Measurements from ENCODE around the gene RICTOR. TPM values are rescaled to one million over a fixed set of nuclear protein-coding genes. Genes with fewer than 3 reads are reported as not detected.
A peak's percentile ranks its signal among the peaks of the same experiment; 100 is the strongest.

The RICTOR gene
- total and polyA plus RNA-seq, 9 of the 15 experiments (the other 6 are each of a cell fraction or from before 2014, with no cell fraction given): 13.9 to 46.6 (median 22.6) TPM

GRCh38 chr5:39074017-39074814 is at the start of gene RICTOR (continued):
- TF ChIP-seq CBX2 (IDR thresholded peaks at IDR 0.05; ENCODE audit: insufficient read depth, low read length, poor library complexity, severe bottlenecking): no peak
- TF ChIP-seq ZFX (CRISPR knock-in tag; IDR thresholded peaks at IDR 0.05): peak; percentile 92
- TF ChIP-seq SIN3B (IDR thresholded peaks at IDR 0.05; ENCODE audit: low read depth): peak; percentile 91
- TF ChIP-seq HNRNPH1 (optimal IDR thresholded peaks at IDR 0.05; ENCODE audit: low read depth, low read length): no peak
- TF ChIP-seq ETV5 (CRISPR knock-in tag; IDR thresholded peaks at IDR 0.05; ENCODE audit: low read depth): no peak; the same call in none of the 2 replicates
- no peak for TF ChIP-seq ETS1 (conservative IDR thresholded peaks at IDR 0.05; ENCODE audit: control insufficient read depth, low read depth, low read length)
- TF ChIP-seq SPI1 (IDR thresholded peaks at IDR 0.05; ENCODE audit: borderline replicate concordance, low read depth, low read length): no peak
- no peak for TF ChIP-seq TAL1 (IDR thresholded peaks at IDR 0.05)
- TF ChIP-seq THAP12 (CRISPR knock-in tag; IDR thresholded peaks at IDR 0.05): peak; percentile 69
- peak; percentile 54 for TF ChIP-seq RBM25 (IDR thresholded peaks at IDR 0.05; ENCODE audit: low read depth, low read length, severe bottlenecking)
- TF ChIP-seq ADNP (tag; IDR thresholded peaks at IDR 0.05): no peak
- TF ChIP-seq FOXP4 (CRISPR knock-in tag; IDR thresholded peaks at IDR 0.05; ENCODE audit: borderline replicate concordance): no peak; the same call in 1 of the 2 replicates
- peak; percentile 60; the same call in 1 of the 2 replicates for TF ChIP-seq TGIF2 (CRISPR knock-in tag; IDR thresholded peaks at IDR 0.05)
- TF ChIP-seq, protein P1, sequence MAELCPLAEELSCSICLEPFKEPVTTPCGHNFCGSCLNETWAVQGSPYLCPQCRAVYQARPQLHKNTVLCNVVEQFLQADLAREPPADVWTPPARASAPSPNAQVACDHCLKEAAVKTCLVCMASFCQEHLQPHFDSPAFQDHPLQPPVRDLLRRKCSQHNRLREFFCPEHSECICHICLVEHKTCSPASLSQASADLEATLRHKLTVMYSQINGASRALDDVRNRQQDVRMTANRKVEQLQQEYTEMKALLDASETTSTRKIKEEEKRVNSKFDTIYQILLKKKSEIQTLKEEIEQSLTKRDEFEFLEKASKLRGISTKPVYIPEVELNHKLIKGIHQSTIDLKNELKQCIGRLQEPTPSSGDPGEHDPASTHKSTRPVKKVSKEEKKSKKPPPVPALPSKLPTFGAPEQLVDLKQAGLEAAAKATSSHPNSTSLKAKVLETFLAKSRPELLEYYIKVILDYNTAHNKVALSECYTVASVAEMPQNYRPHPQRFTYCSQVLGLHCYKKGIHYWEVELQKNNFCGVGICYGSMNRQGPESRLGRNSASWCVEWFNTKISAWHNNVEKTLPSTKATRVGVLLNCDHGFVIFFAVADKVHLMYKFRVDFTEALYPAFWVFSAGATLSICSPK (IDR thresholded peaks at IDR 0.05; ENCODE audit: borderline replicate concordance): no peak
- TF ChIP-seq KDM2B (CRISPR knock-in tag; IDR thresholded peaks at IDR 0.05): no peak
- TF ChIP-seq BHLHE40 (IDR thresholded peaks at IDR 0.05; ENCODE audit: low read length): peak; percentile 54; the same call in 1 of the 2 replicates
- no peak for TF ChIP-seq HSF4 (CRISPR knock-in tag; IDR thresholded peaks at IDR 0.05; ENCODE audit: borderline replicate concordance)
- TF ChIP-seq BRD9 (IDR thresholded peaks at IDR 0.05; ENCODE audit: low read depth, partially characterized antibody): no peak
